Measurements from ENCODE around the gene DGUOK. TPM values are rescaled to one million over a fixed set of nuclear protein-coding genes. Genes with fewer than 3 reads are reported as not detected.

The DGUOK gene
- polyA plus RNA-seq, 1 donor (not counting 4 experiments of a cell fraction or from before 2014, with no cell fraction given) = 102 TPM

GRCh38 chr2:73907840-73908452, 18.7 kb upstream of the DGUOK start:
- Histone ChIP-seq H3K36me3 (ENCODE audit: control insufficient read depth in 2 of 2, extremely low read depth in 1 of 2, insufficient read depth in 2 of 2, low read length in 2 of 2) (no peaks in the 10 kb centered on the region), H3K79me2 (ENCODE audit: control insufficient read depth, insufficient read depth, low read length) (no peaks in the 10 kb centered on the region), H3K4me3 (ENCODE audit: control insufficient read depth in 2 of 3, extremely low read depth in 1 of 3, insufficient read depth in 2 of 3, low read depth in 1 of 3, low read length in 3 of 3) (no peak overlapping the region), H3K4me2 (ENCODE audit: control insufficient read depth, extremely low read depth, insufficient read depth, low read depth, low read length) (no peak overlapping the region), H3K9ac (ENCODE audit: control insufficient read depth, extremely low read depth, insufficient read depth, low read length) (no peak overlapping the region), H3K27ac (ENCODE audit: control insufficient read depth, insufficient read depth, low read length) (no peak overlapping the region), H3K27me3 (ENCODE audit: control insufficient read depth, extremely low read depth, insufficient read depth, low read length) (no peaks in the 10 kb centered on the region), H3K4me1 (ENCODE audit: control insufficient read depth, extremely low read depth, insufficient read depth, low read length) (no peaks in the 10 kb centered on the region), H2AFZ (ENCODE audit: control insufficient read depth, low read length) (no peak overlapping the region), H4K20me1 (ENCODE audit: control insufficient read depth, extremely low read depth, insufficient read depth, low read length) (no peaks in the 10 kb centered on the region), H3K9me3 (ENCODE audit: control insufficient read depth, low read depth, low read length) (no peaks in the 10 kb centered on the region), H3K9me1 (ENCODE audit: control insufficient read depth, extremely low read depth, insufficient read depth, low read length) (no peaks in the 10 kb centered on the region)
- TF ChIP-seq EZH2 (IDR thresholded peaks at IDR 0.05; ENCODE audit: low read length) (no peak), CTCF (optimal IDR thresholded peaks at IDR 0.05 in 1 of 3, IDR thresholded peaks at IDR 0.05 in 1 of 3, conservative IDR thresholded peaks at IDR 0.05 in 1 of 3; ENCODE audit: extremely low read depth in 1 of 3, insufficient read depth in 2 of 3, low read length in 3 of 3) (peak in 2 of 3 experiments; percentile 42 to 74)
- dilution Hi-C loops (cut with MboI; ENCODE audit: extremely low pct_ligation_motif_present, low sequenced_read_pairs) = no loop called here
- FAIRE-seq (no peak), DNase-seq (ENCODE audit: low read depth, low spot score) (no peak)

GRCh38 chr2:73908689-73909652, 17.7 kb upstream of the DGUOK start:
- Histone ChIP-seq H3K27ac (ENCODE audit: control insufficient read depth, insufficient read depth, low read length) (no peak overlapping the region), H3K9ac (ENCODE audit: control insufficient read depth, extremely low read depth, insufficient read depth, low read length) (no peak overlapping the region)
- no peak for FAIRE-seq

More at GRCh38 chr2:73908689-73909652, 17.7 kb upstream of the DGUOK start:
- no peak for DNase-seq (ENCODE audit: low read depth, low spot score)
- dilution Hi-C loops (cut with MboI; ENCODE audit: extremely low pct_ligation_motif_present, low sequenced_read_pairs) = no loop called here
- Histone ChIP-seq H4K20me1 (ENCODE audit: control insufficient read depth, extremely low read depth, insufficient read depth, low read length) (no peaks in the 10 kb centered on the region), H3K4me2 (ENCODE audit: control insufficient read depth, extremely low read depth, insufficient read depth, low read depth, low read length) (no peak overlapping the region), H2AFZ (ENCODE audit: control insufficient read depth, low read length) (no peak overlapping the region), H3K4me1 (ENCODE audit: control insufficient read depth, extremely low read depth, insufficient read depth, low read length) (no peaks in the 10 kb centered on the region), H3K4me3 (ENCODE audit: control insufficient read depth in 2 of 3, extremely low read depth in 1 of 3, insufficient read depth in 2 of 3, low read depth in 1 of 3, low read length in 3 of 3) (no peak overlapping the region), H3K36me3 (ENCODE audit: control insufficient read depth in 2 of 2, extremely low read depth in 1 of 2, insufficient read depth in 2 of 2, low read length in 2 of 2) (no peaks in the 10 kb centered on the region), H3K9me1 (ENCODE audit: control insufficient read depth, extremely low read depth, insufficient read depth, low read length) (no peaks in the 10 kb centered on the region), H3K27me3 (ENCODE audit: control insufficient read depth, extremely low read depth, insufficient read depth, low read length) (no peaks in the 10 kb centered on the region), H3K9me3 (ENCODE audit: control insufficient read depth, low read depth, low read length) (no peaks in the 10 kb centered on the region), H3K79me2 (ENCODE audit: control insufficient read depth, insufficient read depth, low read length) (no peaks in the 10 kb centered on the region)
- no peak for TF ChIP-seq EZH2 (IDR thresholded peaks at IDR 0.05; ENCODE audit: low read length)
- no peak for TF ChIP-seq CTCF (optimal IDR thresholded peaks at IDR 0.05 in 1 of 3, IDR thresholded peaks at IDR 0.05 in 1 of 3, conservative IDR thresholded peaks at IDR 0.05 in 1 of 3; ENCODE audit: extremely low read depth in 1 of 3, insufficient read depth in 2 of 3, low read length in 3 of 3)
